HEK293T (cell line): Measurements from ENCODE around the gene DSG2.

Source experiments
- CTCF ChIA-PET: fragments of 350-600 bp; formaldehyde crosslinking; extraction: SDS; loops from one replicate; lab custom pipeline; 2021; ENCODE audit warnings: antibody characterized with exemption, inconsistent platforms; lab: Yijun Ruan, JAX
- POLR2A ChIA-PET: fragments of 350-600 bp; formaldehyde crosslinking; extraction: SDS; loops from one replicate; lab custom pipeline; 2020; ENCODE audit warnings: antibody characterized with exemption, inconsistent platforms; lab: Yijun Ruan, JAX
- DNase-seq: peaks from one replicate; pipeline ENCODE4 v3.0.0; 2012; ENCODE audit warnings: mixed read lengths; ENCODE audit errors: extremely low spot score
- ARNT ChIP-seq: fragments of 450-650 bp; IDR thresholded peaks from 2 replicates; pipeline ENCODE4 v1.6.1; 2017; ENCODE audit warnings: mild to moderate bottlenecking
- BHLHE40 ChIP-seq: fragments of 450-650 bp; IDR thresholded peaks from 2 replicates; pipeline ENCODE4 v1.6.1; 2016; ENCODE audit warnings: mild to moderate bottlenecking, moderate library complexity, borderline replicate concordance
- CTBP1 ChIP-seq: fragments of 450-650 bp; IDR thresholded peaks from 2 replicates; pipeline ENCODE4 v1.6.1; 2016; ENCODE audit warnings: borderline replicate concordance
- ELF4 ChIP-seq: fragments of 450-650 bp; IDR thresholded peaks from 2 replicates; pipeline ENCODE4 v1.6.1; 2017; ENCODE audit warnings: antibody characterized with exemption
- FOXA1 ChIP-seq: fragments of 450-650 bp; IDR thresholded peaks from 2 replicates; pipeline ENCODE4 v1.6.1; 2016; ENCODE audit warnings: mild to moderate bottlenecking
- FOXK2 ChIP-seq: fragments of 450-650 bp; IDR thresholded peaks from 2 replicates; pipeline ENCODE4 v1.6.1; 2016; ENCODE audit warnings: mild to moderate bottlenecking
- FOXM1 ChIP-seq: fragments of 450-650 bp; IDR thresholded peaks from 2 replicates; pipeline ENCODE4 v1.6.1; 2017; ENCODE audit warnings: mild to moderate bottlenecking, borderline replicate concordance
- HDGF ChIP-seq: fragments of 450-650 bp; IDR thresholded peaks from 2 replicates; pipeline ENCODE4 v1.6.1; 2017; ENCODE audit warnings: antibody characterized with exemption, borderline replicate concordance
- L3MBTL2 ChIP-seq: fragments of 450-650 bp; conservative IDR thresholded peaks from 2 replicates; pipeline ENCODE4 v1.6.1; 2016; ENCODE audit warnings: mild to moderate bottlenecking
- LEF1 ChIP-seq: fragments of 450-650 bp; IDR thresholded peaks from 2 replicates; pipeline ENCODE4 v1.6.1; 2017; ENCODE audit warnings: mild to moderate bottlenecking, borderline replicate concordance
- NFRKB ChIP-seq: fragments of 450-650 bp; IDR thresholded peaks from 2 replicates; pipeline ENCODE4 v1.6.1; 2016; ENCODE audit warnings: mild to moderate bottlenecking, moderate library complexity
- PKNOX1 ChIP-seq: fragments of 450-650 bp; IDR thresholded peaks from 2 replicates; pipeline ENCODE4 v1.6.1; 2016
- SP1 ChIP-seq: fragments of 450-650 bp; IDR thresholded peaks from 2 replicates; pipeline ENCODE4 v1.6.1; 2017
- SUZ12 ChIP-seq: fragments of 450-650 bp; IDR thresholded peaks from 2 replicates; pipeline ENCODE4 v1.6.1; 2016; ENCODE audit warnings: mild to moderate bottlenecking
- TARDBP ChIP-seq: fragments of 450-650 bp; IDR thresholded peaks from 2 replicates; pipeline ENCODE4 v1.6.1; 2016
- ZNF384 ChIP-seq: fragments of 450-650 bp; IDR thresholded peaks from 2 replicates; pipeline ENCODE4 v1.6.1; 2016

The DSG2 gene

GRCh38 chr18:31512203-31512764 is 14.3 kb downstream of the DSG2 start:
- DNase-seq, result no peak
- TF ChIP-seq LEF1 (no peak), CTBP1 (no peak), FOXA1 (no peak), NFRKB (no peak), FOXM1 (no peak), ZNF384 (no peak), SP1 (no peak), PKNOX1 (no peak), HDGF (no peak), ELF4 (no peak), TARDBP (no peak), BHLHE40 (no peak), FOXK2 (no peak), ARNT (no peak)
- CTCF ChIA-PET, result interaction anchor here (1.2 to 1.5 kb wide), 3 partner anchors 12 to 86 kb away, joined by 3 to 4 read pairs (median 3); no protein-coding TSS in a partner anchor
- POLR2A ChIA-PET, result interaction anchor here (0.7 to 1.3 kb wide), 3 partner anchors 8 to 14 kb away, joined by 3 to 5 read pairs (median 3); partner anchors contain the start of gene DSG2

- CTCF ChIA-PET, result interaction anchor here (0.6 to 1.2 kb wide), 2 partner anchors 13 to 472 kb away, joined by 3 read pairs; no protein-coding TSS in a partner anchor
- DNase-seq, result no peak
- POLR2A ChIA-PET, result no interaction called here
- TF ChIP-seq ELF4, result no peak
- TF ChIP-seq FOXA1, result no peak
- no peak for TF ChIP-seq LEF1
- TF ChIP-seq HDGF, result no peak
- TF ChIP-seq FOXK2, result no peak
- TF ChIP-seq PKNOX1, result no peak
- TF ChIP-seq L3MBTL2, result no peak
- TF ChIP-seq SP1, result no peak
- no peak for TF ChIP-seq ARNT
- no peak for TF ChIP-seq NFRKB
- TF ChIP-seq TARDBP, result no peak
- no peak for TF ChIP-seq ZNF384
Measured at GRCh38 chr18:31513189-31513935, 15.4 kb downstream of the DSG2 start.

GRCh38 chr18:31516437-31516836 is 18.5 kb downstream of the DSG2 start:
- ChIA-PET POLR2A (interaction anchor here (0.6 kb wide), 1 partner anchor 8 kb away, joined by 3 read pairs; no protein-coding TSS in a partner anchor), CTCF (no interaction called here)
- DNase-seq, result no peak
- TF ChIP-seq FOXM1, result no peak
- TF ChIP-seq PKNOX1, result 0 out of 2 replicates have a peak, but pooled peaks have one; percentile 15

- no peak for TF ChIP-seq L3MBTL2
- POLR2A ChIA-PET, result no interaction called here
- no peak for DNase-seq
- CTCF ChIA-PET, result interaction anchor here (0.6 to 1.2 kb wide), 5 partner anchors 14 to 560 kb away, joined by 3 to 4 read pairs (median 3); no protein-coding TSS in a partner anchor
Measured at GRCh38 chr18:31526374-31526773, 28.4 kb downstream of the DSG2 start.

GRCh38 chr18:31533236-31533635 is 35.3 kb downstream of the DSG2 start:
- no peak for DNase-seq

GRCh38 chr18:31538837-31539236 is 40.9 kb downstream of the DSG2 start:
- TF ChIP-seq LEF1 (no peak), FOXM1 (no peak), ARNT (no peak), L3MBTL2 (no peak), PKNOX1 (no peak), ZNF384 (no peak), HDGF (no peak), SUZ12 (no peak), FOXK2 (no peak), NFRKB (no peak), FOXA1 (no peak), SP1 (no peak), TARDBP (no peak), ELF4 (no peak), CTBP1 (no peak), BHLHE40 (no peak)
- DNase-seq, result no peak
- ChIA-PET CTCF (no interaction called here), POLR2A (no interaction called here)

More at GRCh38 chr18:31533236-31533635, 35.3 kb downstream of the DSG2 start:
- CTCF ChIA-PET, result interaction anchor here (1.1 kb wide), 1 partner anchor 11 kb away, joined by 3 read pairs; no protein-coding TSS in a partner anchor
- TF ChIP-seq HDGF (no peak), TARDBP (no peak), L3MBTL2 (no peak), ELF4 (no peak), BHLHE40 (no peak)
- POLR2A ChIA-PET, result no interaction called here
